PC-9 (cell line): Measurements from ENCODE around the gene SND1.

Experiments
- CTCF ChIP-seq: fragments of 200-600 bp; sonication (generic); conservative IDR thresholded peaks from 2 replicates; pipeline ENCODE4 v1.6.1; 2017; ENCODE audit warnings: mixed run types, antibody characterized with exemption, mild to moderate bottlenecking, moderate library complexity
- EZH2 ChIP-seq: fragments of 200-600 bp; sonication (generic); IDR thresholded peaks from 2 replicates; pipeline ENCODE4 v1.8.0; 2017; ENCODE audit warnings: antibody characterized with exemption, low read depth

GRCh38 chr7:127717502-127718339, 65.7 kb downstream of the SND1 start:
- TF ChIP-seq EZH2 (no peak), CTCF (no peak)
